ENCODE data around the gene MAP2K6. TPM values are rescaled to one million over a fixed set of nuclear protein-coding genes. Genes with fewer than 3 reads are reported as not detected.

The MAP2K6 gene
- total and polyA plus RNA-seq, 8 donors = 1.0 to 25.5 (median 4.6) TPM; not detected in 1

DNA sequence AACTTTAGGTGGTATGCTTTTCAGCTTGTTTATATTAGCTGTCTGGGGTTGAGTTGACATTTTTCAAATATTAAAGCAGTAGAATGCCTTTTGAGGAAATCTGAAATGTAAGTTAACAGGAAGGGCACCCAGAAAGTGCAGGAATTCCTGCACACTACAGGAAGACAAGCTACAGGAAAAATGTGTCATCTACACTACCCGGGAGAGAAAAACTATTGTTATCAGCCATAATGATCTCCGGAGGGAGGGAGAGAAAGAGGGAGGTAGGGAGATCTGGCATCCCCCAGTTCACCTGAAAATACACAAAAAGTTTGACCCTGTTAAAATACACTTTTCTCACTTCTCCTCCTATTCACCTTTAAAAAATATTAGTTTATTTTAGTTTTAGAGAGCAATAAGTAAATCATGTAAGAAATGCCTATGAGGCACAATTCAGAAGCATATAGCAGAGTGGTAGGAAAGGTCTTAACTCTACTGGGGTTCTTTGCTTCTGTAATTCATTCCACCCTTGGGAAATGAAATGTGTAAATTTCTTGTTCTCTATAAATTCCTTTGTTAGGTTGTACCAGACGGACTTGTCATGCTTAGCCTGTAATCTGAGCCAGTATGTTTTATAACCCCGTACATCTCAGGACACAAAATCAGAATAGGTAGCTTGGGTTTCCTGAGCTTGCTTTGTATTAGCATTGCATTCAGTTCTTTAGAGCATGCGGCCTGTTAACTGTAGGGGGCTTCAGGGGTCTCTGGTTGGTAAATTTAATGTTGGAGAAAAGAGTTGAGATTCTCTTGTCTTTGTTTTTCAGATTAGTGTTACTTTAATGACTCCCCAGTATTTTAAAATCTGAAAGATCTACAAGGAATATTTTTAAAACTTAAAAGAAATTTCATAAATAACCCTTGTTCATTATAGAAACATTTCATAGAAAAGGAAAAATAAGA, 3.3 kb downstream of the MAP2K6 start:
- Histone ChIP-seq H3K27me3 (no peaks in the 10 kb centered on the region), H3K36me3 (no peaks in the 10 kb centered on the region), H3K4me3 (no peak overlapping the region), H3K27ac (no peak overlapping the region), H3K4me1 (peaks cover 8 to 46% (median 31%) of the 10 kb centered on the region in 4 donors), H3K9me3 (no peaks in the 10 kb centered on the region)
- TF ChIP-seq, protein P1, sequence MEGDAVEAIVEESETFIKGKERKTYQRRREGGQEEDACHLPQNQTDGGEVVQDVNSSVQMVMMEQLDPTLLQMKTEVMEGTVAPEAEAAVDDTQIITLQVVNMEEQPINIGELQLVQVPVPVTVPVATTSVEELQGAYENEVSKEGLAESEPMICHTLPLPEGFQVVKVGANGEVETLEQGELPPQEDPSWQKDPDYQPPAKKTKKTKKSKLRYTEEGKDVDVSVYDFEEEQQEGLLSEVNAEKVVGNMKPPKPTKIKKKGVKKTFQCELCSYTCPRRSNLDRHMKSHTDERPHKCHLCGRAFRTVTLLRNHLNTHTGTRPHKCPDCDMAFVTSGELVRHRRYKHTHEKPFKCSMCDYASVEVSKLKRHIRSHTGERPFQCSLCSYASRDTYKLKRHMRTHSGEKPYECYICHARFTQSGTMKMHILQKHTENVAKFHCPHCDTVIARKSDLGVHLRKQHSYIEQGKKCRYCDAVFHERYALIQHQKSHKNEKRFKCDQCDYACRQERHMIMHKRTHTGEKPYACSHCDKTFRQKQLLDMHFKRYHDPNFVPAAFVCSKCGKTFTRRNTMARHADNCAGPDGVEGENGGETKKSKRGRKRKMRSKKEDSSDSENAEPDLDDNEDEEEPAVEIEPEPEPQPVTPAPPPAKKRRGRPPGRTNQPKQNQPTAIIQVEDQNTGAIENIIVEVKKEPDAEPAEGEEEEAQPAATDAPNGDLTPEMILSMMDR (IDR thresholded peaks at IDR 0.05) = no peak
- TF ChIP-seq EP300 (IDR thresholded peaks at IDR 0.05) (no peak), POLR2A (IDR thresholded peaks at IDR 0.05) (no peak), POLR2AphosphoS5 (IDR thresholded peaks at IDR 0.05) (no peak)
- 50 to 67% (median 53%) methylated on average over 5 of the region's 5 CpGs for WGBS, 5 donors
- intact Hi-C loops (cut with DNase I; ENCODE audit: low total_unique reads) = no loop called here
- DNase-seq = no peak

DNA sequence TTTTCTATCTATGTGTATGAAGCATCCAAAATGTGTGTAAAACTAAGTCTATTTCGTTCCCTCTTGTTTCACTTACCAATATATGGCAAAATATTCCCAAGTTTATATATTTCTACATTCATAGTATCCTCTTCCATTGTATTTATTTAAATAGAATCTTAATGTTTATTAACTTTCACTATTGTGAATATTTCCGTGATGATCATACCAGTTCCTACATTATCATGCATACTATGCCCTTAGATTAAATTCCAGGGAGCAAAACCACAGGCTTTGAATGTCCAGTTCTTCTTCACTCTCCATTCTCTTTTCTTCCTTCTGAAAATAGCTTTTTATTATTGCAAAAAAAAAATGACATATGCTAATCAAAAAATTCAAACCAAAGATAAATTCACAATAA, 4.0 kb downstream of the MAP2K6 start:
- TF ChIP-seq POLR2AphosphoS5 (IDR thresholded peaks at IDR 0.05) = no peak
- TF ChIP-seq, protein P1 (IDR thresholded peaks at IDR 0.05) = no peak
- no peak for DNase-seq
- Histone ChIP-seq H3K27ac (no peak overlapping the region), H3K4me1 (peaks cover 8 to 46% (median 31%) of the 10 kb centered on the region in 4 donors), H3K36me3 (no peaks in the 10 kb centered on the region), H3K9me3 (no peaks in the 10 kb centered on the region), H3K4me3 (no peak overlapping the region), H3K27me3 (no peaks in the 10 kb centered on the region)
- WGBS, 5 donors = 78 to 88% (median 86%) methylated on average over 2 of the region's 2 CpGs
- intact Hi-C loops (cut with DNase I; ENCODE audit: low total_unique reads) = no loop called here

DNA sequence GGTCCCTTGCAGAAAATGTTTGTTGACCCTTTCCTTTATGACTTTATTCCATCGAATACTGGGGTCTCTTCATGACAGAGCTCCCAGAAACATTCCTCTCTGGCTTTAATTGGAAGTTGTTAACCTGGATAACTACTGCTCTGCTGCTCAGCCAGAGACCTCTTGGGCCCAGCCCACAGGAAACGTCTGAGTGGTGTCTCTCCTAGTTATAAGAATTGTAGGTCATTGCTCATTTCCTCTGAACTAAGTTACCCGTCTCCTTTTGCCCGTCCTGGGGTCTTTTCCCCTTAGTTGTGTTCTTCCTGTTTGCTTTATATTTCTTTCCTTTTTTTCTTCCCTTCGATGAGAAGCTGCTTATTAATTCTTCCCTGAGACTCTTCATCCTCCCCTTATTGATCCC, 9.0 kb downstream of the MAP2K6 start:
- peaks cover 0 to 7% (median under 1%) of the 10 kb centered on the region in 4 donors for H3K4me1 ChIP-seq
- no peaks in the 10 kb centered on the region for H3K27me3 ChIP-seq
- DNase-seq = no peak
- no peak overlapping the region for H3K27ac ChIP-seq
- WGBS, 5 donors = 57 to 71% (median 69%) methylated on average over 5 of the region's 5 CpGs
- H3K9me3 ChIP-seq = no peaks in the 10 kb centered on the region
- TF ChIP-seq POLR2A (IDR thresholded peaks at IDR 0.05) (no peak), POLR2AphosphoS5 (IDR thresholded peaks at IDR 0.05) (no peak)
- TF ChIP-seq, protein P1 (IDR thresholded peaks at IDR 0.05) = no peak
- H3K36me3 ChIP-seq = no peaks in the 10 kb centered on the region
- H3K4me3 ChIP-seq = no peak overlapping the region
- intact Hi-C loops (cut with DNase I; ENCODE audit: low total_unique reads) = no loop called here

DNA sequence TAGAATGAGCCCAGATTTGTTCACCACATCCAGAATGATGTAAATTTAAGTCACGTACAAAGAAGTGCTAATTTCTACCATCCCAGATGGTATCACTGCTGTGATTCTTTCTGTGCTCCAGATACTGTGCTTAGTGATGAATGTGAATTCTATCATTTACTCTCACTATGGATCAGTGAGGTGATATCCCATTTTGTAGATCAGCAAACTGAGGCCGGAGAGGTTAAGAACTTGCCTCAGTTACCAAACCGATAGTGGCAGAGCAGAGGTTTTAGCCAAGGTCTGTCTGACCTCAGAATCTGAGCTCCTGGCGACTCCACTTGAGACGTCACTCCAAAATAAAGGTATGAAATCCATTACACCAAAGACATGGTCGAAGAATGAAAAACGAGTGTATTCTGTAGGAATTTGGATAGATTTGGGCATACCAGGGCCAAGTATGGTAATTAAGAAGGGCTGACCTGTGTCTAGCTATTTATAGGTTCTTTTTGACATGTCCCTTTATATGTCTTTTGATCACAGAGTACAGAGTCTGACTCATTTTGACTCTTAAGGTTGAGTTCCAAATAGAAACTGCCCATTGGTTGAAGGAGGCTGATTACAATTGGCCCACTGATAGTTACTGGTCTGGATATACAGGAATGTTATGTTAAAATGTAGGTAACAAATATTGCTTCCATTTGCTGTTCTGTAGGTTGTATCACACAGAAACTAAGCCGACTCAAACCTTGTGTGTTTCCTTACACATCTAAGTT, 10.0 kb downstream of the MAP2K6 start:
- Histone ChIP-seq H3K27me3 (no peaks in the 10 kb centered on the region), H3K27ac (no peak overlapping the region), H3K4me3 (no peak overlapping the region), H3K9me3 (no peaks in the 10 kb centered on the region), H3K4me1 (peaks cover 0 to 6% (median 0%) of the 10 kb centered on the region in 4 donors), H3K36me3 (no peaks in the 10 kb centered on the region)
- DNase-seq = no peak
- whole genome bisulfite sequencing, 5 donors = 91 to 96% (median 94%) methylated on average over 8 of the region's 8 CpGs
- TF ChIP-seq EP300 (IDR thresholded peaks at IDR 0.05) (no peak), POLR2AphosphoS5 (IDR thresholded peaks at IDR 0.05) (no peak), POLR2A (IDR thresholded peaks at IDR 0.05) (no peak)
- TF ChIP-seq, protein P1 (IDR thresholded peaks at IDR 0.05) = no peak
- intact Hi-C loops (cut with DNase I; ENCODE audit: low total_unique reads) = no loop called here
